HUES48 (cell line): Measurements from ENCODE around the gene RANBP3.
"Not testable (repeated sequence)": the region's sequence is repeated elsewhere in the genome, so short reads cannot be mapped to it uniquely, and the experiment has no call there.

Source experiments
- H3K27ac ChIP-seq: one replicate; pipeline ENCODE4 v1.7.0; 2013; ENCODE audit warnings: low read depth, low read length, inconsistent platforms
- H3K27me3 ChIP-seq: 2 replicates; pipeline ENCODE4 v1.6.1; 2013; ENCODE audit warnings: mild to moderate bottlenecking, low read length; ENCODE audit not compliant: control insufficient read depth, insufficient read depth
- H3K36me3 ChIP-seq: 2 replicates; pipeline ENCODE4 v1.6.1; 2013; ENCODE audit warnings: low read length; ENCODE audit not compliant: control insufficient read depth, insufficient read depth
- H3K4me1 ChIP-seq: 2 replicates; pipeline ENCODE4 v1.6.1; 2013; ENCODE audit warnings: mild to moderate bottlenecking, low read length; ENCODE audit not compliant: control insufficient read depth, insufficient read depth
- H3K4me3 ChIP-seq: 2 replicates; pipeline ENCODE4 v1.5.1; 2013; ENCODE audit warnings: mild to moderate bottlenecking, low read depth, low read length
- H3K9ac ChIP-seq: 2 replicates; pipeline ENCODE4 v1.6.1; 2013; ENCODE audit warnings: mild to moderate bottlenecking, low read depth, low read length, moderate library complexity
- H3K9me3 ChIP-seq: 2 replicates; pipeline ENCODE4 v1.6.1; 2013; ENCODE audit warnings: low read length; ENCODE audit not compliant: control insufficient read depth, insufficient read depth

RANBP3 gene

GRCh38 chr19:6018786-6019185 is 40.8 kb upstream of the RANBP3 start:
- Histone ChIP-seq H3K4me1 (no peaks in the 10 kb centered on the region; the same call in 1 of the 2 replicates), H3K27me3 (peaks cover 3% of the 10 kb centered on the region; the same call in 1 of the 2 replicates), H3K27ac (no peak overlapping the region), H3K36me3 (no peaks in the 10 kb centered on the region), H3K9me3 (no peaks in the 10 kb centered on the region), H3K9ac (no peak overlapping the region), H3K4me3 (no peak overlapping the region)

- Histone ChIP-seq H3K9ac (no peak overlapping the region), H3K27ac (no peak overlapping the region), H3K36me3 (no peaks in the 10 kb centered on the region), H3K4me1 (no peaks in the 10 kb centered on the region; the same call in 1 of the 2 replicates), H3K27me3 (peaks cover 2% of the 10 kb centered on the region; the same call in 1 of the 2 replicates), H3K9me3 (no peaks in the 10 kb centered on the region), H3K4me3 (no peak overlapping the region)
Observed at GRCh38 chr19:6017576-6017975, 39.6 kb upstream of the RANBP3 start.

GRCh38 chr19:6015841-6016545 is 38.1 kb upstream of the RANBP3 start:
- no peaks in the 10 kb centered on the region for H3K27me3 ChIP-seq
- H3K36me3 ChIP-seq = no peaks in the 10 kb centered on the region
- no peaks in the 10 kb centered on the region; the same call in 1 of the 2 replicates for H3K4me1 ChIP-seq
- H3K9ac ChIP-seq = no peak overlapping the region
- no peak overlapping the region for H3K4me3 ChIP-seq
- no peak overlapping the region for H3K27ac ChIP-seq
- no peaks in the 10 kb centered on the region for H3K9me3 ChIP-seq

GRCh38 chr19:6014551-6015135 is 36.7 kb upstream of the RANBP3 start:
- H3K27ac ChIP-seq = no peak overlapping the region
- no peak overlapping the region for H3K9ac ChIP-seq
- H3K4me3 ChIP-seq = no peak overlapping the region
- H3K4me1 ChIP-seq = no peaks in the 10 kb centered on the region; the same call in 1 of the 2 replicates
- no peaks in the 10 kb centered on the region for H3K36me3 ChIP-seq
- H3K9me3 ChIP-seq = no peaks in the 10 kb centered on the region
- H3K27me3 ChIP-seq = no peaks in the 10 kb centered on the region

- no peaks in the 10 kb centered on the region for H3K36me3 ChIP-seq
- H3K4me1 ChIP-seq = no peaks in the 10 kb centered on the region
- H3K9me3 ChIP-seq = no peaks in the 10 kb centered on the region
- no peaks in the 10 kb centered on the region for H3K27me3 ChIP-seq
- no peak overlapping the region for H3K9ac ChIP-seq
- H3K27ac ChIP-seq = no peak overlapping the region
- no peak overlapping the region for H3K4me3 ChIP-seq
Observed at GRCh38 chr19:6012426-6013170, 34.7 kb upstream of the RANBP3 start.

- H3K27me3 ChIP-seq = no peaks in the 10 kb centered on the region
- H3K9ac ChIP-seq = no peak overlapping the region
- no peak overlapping the region for H3K27ac ChIP-seq
- no peaks in the 10 kb centered on the region for H3K4me1 ChIP-seq
- no peak overlapping the region for H3K4me3 ChIP-seq
- no peaks in the 10 kb centered on the region for H3K9me3 ChIP-seq
- no peaks in the 10 kb centered on the region for H3K36me3 ChIP-seq
Observed at GRCh38 chr19:6011794-6012193, 33.9 kb upstream of the RANBP3 start.

GRCh38 chr19:6011206-6011605 is 33.3 kb upstream of the RANBP3 start:
- Histone ChIP-seq H3K36me3 (no peaks in the 10 kb centered on the region), H3K9ac (no peak overlapping the region), H3K9me3 (no peaks in the 10 kb centered on the region), H3K27ac (no peak overlapping the region), H3K27me3 (no peaks in the 10 kb centered on the region), H3K4me1 (no peaks in the 10 kb centered on the region), H3K4me3 (no peak overlapping the region)

GRCh38 chr19:6010107-6010506 is 32.2 kb upstream of the RANBP3 start:
- Histone ChIP-seq H3K9ac (no peak overlapping the region), H3K9me3 (no peaks in the 10 kb centered on the region), H3K27ac (no peak overlapping the region)

GRCh38 chr19:6007866-6008265 is 29.9 kb upstream of the RANBP3 start:
- H3K9ac ChIP-seq = no peak overlapping the region
- H3K27ac ChIP-seq = no peak overlapping the region
- H3K9me3 ChIP-seq = no peaks in the 10 kb centered on the region
- H3K4me3 ChIP-seq = no peak overlapping the region
- no peaks in the 10 kb centered on the region for H3K27me3 ChIP-seq
- no peaks in the 10 kb centered on the region for H3K36me3 ChIP-seq
- no peaks in the 10 kb centered on the region for H3K4me1 ChIP-seq

More at GRCh38 chr19:6010107-6010506, 32.2 kb upstream of the RANBP3 start:
- Histone ChIP-seq H3K4me3 (no peak overlapping the region), H3K36me3 (no peaks in the 10 kb centered on the region), H3K4me1 (no peaks in the 10 kb centered on the region), H3K27me3 (no peaks in the 10 kb centered on the region)

GRCh38 chr19:6006896-6007295 is 29.0 kb upstream of the RANBP3 start:
- no peak overlapping the region for H3K9ac ChIP-seq
- H3K9me3 ChIP-seq = no peaks in the 10 kb centered on the region
- no peak overlapping the region for H3K27ac ChIP-seq
- H3K4me1 ChIP-seq = no peaks in the 10 kb centered on the region
- H3K4me3 ChIP-seq = no peak overlapping the region
- H3K27me3 ChIP-seq = no peaks in the 10 kb centered on the region
- H3K36me3 ChIP-seq = no peaks in the 10 kb centered on the region

GRCh38 chr19:6006070-6006446 is 28.1 kb upstream of the RANBP3 start:
- H3K9ac ChIP-seq, H3K27me3 ChIP-seq, H3K4me1 ChIP-seq, H3K27ac ChIP-seq, H3K4me3 ChIP-seq, H3K36me3 ChIP-seq, H3K9me3 ChIP-seq: not testable (repeated sequence)
